Peyer's patch (tissue), 4 donors: ENCODE measurements around the gene EFCAB5. TPM values are rescaled to one million over a fixed set of nuclear protein-coding genes. Genes with fewer than 3 reads are reported as not detected.

Experiments
- DNase-seq, 3 donors: peaks; one replicate each; pipeline ENCODE4 v3.0.0-alpha.2; 2017 to 2019
- H3K27ac ChIP-seq, 4 donors: fragments of 200-600 bp; sonication (generic); one replicate each; pipeline ENCODE4 v1.5.1; 2016 to 2019
- H3K27me3 ChIP-seq, 2 donors: fragments of 200-600 bp; sonication (generic); one replicate each; pipeline ENCODE4 v1.5.1; 2019
- H3K36me3 ChIP-seq, 3 donors: fragments of 200-600 bp; sonication (generic); one replicate each; pipeline ENCODE4 v1.5.1; 2016 to 2019
- H3K4me1 ChIP-seq, 4 donors: fragments of 200-600 bp; sonication (generic); one replicate each; pipeline ENCODE4 v1.5.1; 2016 to 2019
- H3K4me3 ChIP-seq, 4 donors: fragments of 200-600 bp; sonication (generic); 1 replicate in 3 of 4; 2 replicates in 1 of 4; pipeline ENCODE4 v1.5.1; 2016 to 2019; ENCODE audit warnings: mild to moderate bottlenecking in 1 of 4
- H3K9me3 ChIP-seq, 4 donors: fragments of 200-600 bp; sonication (generic); one replicate each; pipeline ENCODE4 v1.5.1; 2016 to 2019; ENCODE audit warnings: mild to moderate bottlenecking in 1 of 4
- POLR2A ChIP-seq, 2 donors: fragments of 450-650 bp; IDR thresholded peaks; one replicate each; pipeline ENCODE4 v1.5.1; 2017; ENCODE audit warnings: antibody characterized with exemption in 2 of 2, mild to moderate bottlenecking in 2 of 2, moderate library complexity in 2 of 2
- small RNA-seq, 2 donors: library from RNA; depleted of rRNA; stranded (forward); fragments of <200 nt; gene quantifications; one replicate each; pipeline ENCODE3, GENCODE V24; 2016
- total RNA-seq, 4 donors: library from RNA; depleted of rRNA; stranded (reverse); fragments of >200 nt; gene quantifications; one replicate each; pipeline ENCODE4 v1.1.0, GENCODE V29; 2016
- TF ChIP-seq, protein P1 (sequence below), 6 experiments: fragments of 450-650 bp in 4 of 6; fragments of 200-600 bp in 2 of 6; sonication (generic) in 1 of 6; IDR thresholded peaks; one replicate each; pipeline ENCODE4 v1.5.1; 2017 to 2019; ENCODE audit warnings: antibody characterized with exemption in 6 of 6, mild to moderate bottlenecking in 3 of 6, moderate library complexity in 1 of 6

The EFCAB5 gene
- total RNA-seq, 4 donors from 2014 or later, result 0.53 to 5.8 (median 1.6) TPM

DNA sequence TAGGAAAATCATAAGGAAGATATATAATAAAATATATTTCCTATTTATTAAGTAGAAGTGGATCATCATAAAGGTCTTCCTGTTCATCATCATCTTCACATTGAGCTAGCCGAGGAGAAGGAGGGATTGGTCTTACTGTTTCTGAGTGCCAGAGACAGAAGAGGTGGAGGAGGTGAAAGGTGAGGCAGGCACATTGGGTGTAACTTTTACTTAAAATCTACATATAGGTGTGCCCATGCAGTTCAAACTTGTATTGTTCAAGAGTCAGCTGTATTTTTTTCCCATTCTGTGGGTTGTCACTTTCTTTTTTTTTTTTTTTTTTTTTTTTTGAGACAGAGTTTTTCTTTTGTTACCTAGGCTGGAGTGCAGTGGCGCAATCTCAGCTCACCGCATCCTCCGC is 210.0 kb downstream of the EFCAB5 start:
- Histone ChIP-seq H3K9me3 (no peaks in the 10 kb centered on the region), H3K4me3 (no peak overlapping the region), H3K4me1 (no peaks in the 10 kb centered on the region), H3K27ac (no peak overlapping the region), H3K36me3 (no peaks in the 10 kb centered on the region), H3K27me3 (no peaks in the 10 kb centered on the region)
- no peak for DNase-seq
- no peak for TF ChIP-seq POLR2A (IDR thresholded peaks at IDR 0.05)
- TF ChIP-seq, protein P1, sequence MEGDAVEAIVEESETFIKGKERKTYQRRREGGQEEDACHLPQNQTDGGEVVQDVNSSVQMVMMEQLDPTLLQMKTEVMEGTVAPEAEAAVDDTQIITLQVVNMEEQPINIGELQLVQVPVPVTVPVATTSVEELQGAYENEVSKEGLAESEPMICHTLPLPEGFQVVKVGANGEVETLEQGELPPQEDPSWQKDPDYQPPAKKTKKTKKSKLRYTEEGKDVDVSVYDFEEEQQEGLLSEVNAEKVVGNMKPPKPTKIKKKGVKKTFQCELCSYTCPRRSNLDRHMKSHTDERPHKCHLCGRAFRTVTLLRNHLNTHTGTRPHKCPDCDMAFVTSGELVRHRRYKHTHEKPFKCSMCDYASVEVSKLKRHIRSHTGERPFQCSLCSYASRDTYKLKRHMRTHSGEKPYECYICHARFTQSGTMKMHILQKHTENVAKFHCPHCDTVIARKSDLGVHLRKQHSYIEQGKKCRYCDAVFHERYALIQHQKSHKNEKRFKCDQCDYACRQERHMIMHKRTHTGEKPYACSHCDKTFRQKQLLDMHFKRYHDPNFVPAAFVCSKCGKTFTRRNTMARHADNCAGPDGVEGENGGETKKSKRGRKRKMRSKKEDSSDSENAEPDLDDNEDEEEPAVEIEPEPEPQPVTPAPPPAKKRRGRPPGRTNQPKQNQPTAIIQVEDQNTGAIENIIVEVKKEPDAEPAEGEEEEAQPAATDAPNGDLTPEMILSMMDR (IDR thresholded peaks at IDR 0.05), result no peak

DNA sequence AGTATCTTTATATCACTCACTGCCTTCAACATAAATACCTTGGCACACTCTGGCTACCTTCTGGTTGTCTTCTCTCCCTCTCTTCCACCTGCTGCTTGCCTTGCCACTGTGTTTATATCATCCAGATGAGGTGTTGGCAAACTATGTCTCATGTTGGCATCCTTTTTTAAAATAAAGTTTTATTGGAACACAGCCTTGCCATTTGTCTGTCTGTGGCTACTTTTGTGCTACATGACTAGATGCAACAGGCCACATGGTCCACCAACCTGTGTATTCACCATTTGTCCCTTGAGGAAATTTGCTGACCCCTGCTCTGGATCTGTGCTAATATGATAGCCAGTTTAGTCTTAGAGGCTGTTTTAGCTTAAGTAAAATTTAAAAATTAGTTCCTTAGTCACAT is 212.0 kb downstream of the EFCAB5 start:
- H3K36me3 ChIP-seq, result no peaks in the 10 kb centered on the region
- TF ChIP-seq, protein P1 (IDR thresholded peaks at IDR 0.05), result no peak
- no peak for TF ChIP-seq POLR2A (IDR thresholded peaks at IDR 0.05)
- H3K4me3 ChIP-seq, result no peak overlapping the region
- H3K9me3 ChIP-seq, result no peaks in the 10 kb centered on the region
- no peaks in the 10 kb centered on the region for H3K4me1 ChIP-seq
- H3K27ac ChIP-seq, result no peak overlapping the region
- H3K27me3 ChIP-seq, result no peaks in the 10 kb centered on the region
- no peak for DNase-seq

DNA sequence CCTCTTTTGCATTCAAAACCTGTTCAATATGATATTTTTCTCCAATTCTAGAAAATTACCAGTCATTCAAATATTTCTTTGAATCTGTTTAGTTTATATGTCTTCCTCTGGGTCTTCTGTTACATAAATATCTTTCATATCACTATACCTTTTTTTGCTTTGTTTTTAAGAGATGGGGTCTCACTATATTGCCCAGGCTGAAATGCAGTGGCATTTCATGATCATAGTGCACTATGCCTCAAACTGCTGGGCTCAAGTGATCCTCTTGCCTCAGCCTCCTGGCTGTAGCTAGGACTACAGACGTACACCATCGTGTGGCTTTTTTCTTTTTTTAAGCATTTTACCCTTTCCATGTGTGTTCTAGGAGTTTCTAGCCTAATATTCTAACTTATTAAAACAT is 214.0 kb downstream of the EFCAB5 start:
- H3K36me3 ChIP-seq, result no peaks in the 10 kb centered on the region
- no peak for DNase-seq
- H3K27ac ChIP-seq, result no peak overlapping the region
- no peak for TF ChIP-seq POLR2A (IDR thresholded peaks at IDR 0.05)
- TF ChIP-seq, protein P1 (IDR thresholded peaks at IDR 0.05), result no peak
- no peaks in the 10 kb centered on the region for H3K4me1 ChIP-seq
- no peak overlapping the region for H3K4me3 ChIP-seq
- no peaks in the 10 kb centered on the region for H3K27me3 ChIP-seq
- H3K9me3 ChIP-seq, result no peaks in the 10 kb centered on the region

Small RNA genes lying within 50 kb of the gene (small RNA-seq; reads per million reads assigned to genes)
- gene AC104984.5, result 0 reads per million in 2 donors
- gene RNY4P13, result 0 reads per million in 2 donors

Other genes with a start within 250 kb of the EFCAB5 start
- 100 to 1,000 TPM in 1 of 4 donors, 10 to 100 TPM in 3; 45.4 to 139 (median 58.2) TPM for gene SSH2, start 11.4 kb upstream of the EFCAB5 start, total RNA-seq
- 100 to 1,000 TPM in 1 of 4 donors, 10 to 100 TPM in 3; 16.5 to 134 (median 30.6) TPM for gene NSRP1, start 175.2 kb downstream of the EFCAB5 start, total RNA-seq